ENCODE measurements around the gene TMPRSS4.

DNA sequence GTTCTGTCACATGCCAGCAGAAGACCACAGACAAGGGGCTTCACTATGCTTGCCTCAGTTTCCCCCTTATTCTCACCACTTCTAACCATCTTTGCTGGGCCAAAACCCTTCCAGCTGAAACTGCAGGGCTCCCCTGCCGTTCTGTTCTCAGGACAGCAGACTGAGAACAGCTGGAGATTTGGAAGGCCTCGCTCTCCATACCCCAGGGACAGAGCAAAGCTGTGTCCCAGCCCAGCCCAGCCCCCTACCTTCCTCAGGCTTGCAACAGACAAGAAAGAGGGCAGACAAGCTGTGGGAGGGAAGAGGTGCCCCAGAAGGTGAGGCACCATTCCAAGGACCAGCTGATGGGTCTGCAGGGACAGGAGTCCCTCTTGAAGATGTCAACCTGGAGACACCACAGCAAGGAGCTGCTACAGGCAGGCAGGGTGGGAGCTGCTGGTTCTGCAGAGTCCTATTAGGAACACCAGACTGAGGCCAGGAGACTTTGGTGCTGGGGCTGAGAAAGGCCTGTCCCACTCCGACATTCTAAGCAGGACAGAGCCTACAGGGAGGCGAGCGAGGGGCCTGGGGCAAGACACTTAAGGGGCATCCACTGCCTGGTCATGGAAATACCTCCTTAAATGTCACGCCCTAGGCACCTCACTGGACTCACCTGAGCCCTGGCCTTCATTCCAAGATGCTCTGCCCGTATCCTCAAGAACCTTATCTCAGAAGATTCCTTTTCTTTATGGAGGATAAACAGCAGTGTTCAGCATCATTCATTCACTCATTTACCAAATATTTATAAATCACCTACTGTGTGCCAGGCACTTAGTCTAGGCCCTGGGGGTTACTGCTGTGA is 92.6 kb downstream of the TMPRSS4 start:
- TF ChIP-seq, protein P1, sequence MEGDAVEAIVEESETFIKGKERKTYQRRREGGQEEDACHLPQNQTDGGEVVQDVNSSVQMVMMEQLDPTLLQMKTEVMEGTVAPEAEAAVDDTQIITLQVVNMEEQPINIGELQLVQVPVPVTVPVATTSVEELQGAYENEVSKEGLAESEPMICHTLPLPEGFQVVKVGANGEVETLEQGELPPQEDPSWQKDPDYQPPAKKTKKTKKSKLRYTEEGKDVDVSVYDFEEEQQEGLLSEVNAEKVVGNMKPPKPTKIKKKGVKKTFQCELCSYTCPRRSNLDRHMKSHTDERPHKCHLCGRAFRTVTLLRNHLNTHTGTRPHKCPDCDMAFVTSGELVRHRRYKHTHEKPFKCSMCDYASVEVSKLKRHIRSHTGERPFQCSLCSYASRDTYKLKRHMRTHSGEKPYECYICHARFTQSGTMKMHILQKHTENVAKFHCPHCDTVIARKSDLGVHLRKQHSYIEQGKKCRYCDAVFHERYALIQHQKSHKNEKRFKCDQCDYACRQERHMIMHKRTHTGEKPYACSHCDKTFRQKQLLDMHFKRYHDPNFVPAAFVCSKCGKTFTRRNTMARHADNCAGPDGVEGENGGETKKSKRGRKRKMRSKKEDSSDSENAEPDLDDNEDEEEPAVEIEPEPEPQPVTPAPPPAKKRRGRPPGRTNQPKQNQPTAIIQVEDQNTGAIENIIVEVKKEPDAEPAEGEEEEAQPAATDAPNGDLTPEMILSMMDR (IDR thresholded peaks at IDR 0.05), result no peak
- TF ChIP-seq POLR2A (IDR thresholded peaks at IDR 0.05), result no peak
